ENCODE data around the gene FRMD4B. TPM values are rescaled to one million over a fixed set of nuclear protein-coding genes. Genes with fewer than 3 reads are reported as not detected.

FRMD4B gene
- total RNA-seq, 2 donors from 2014 or later, result 30.6 to 37.8 TPM

DNA sequence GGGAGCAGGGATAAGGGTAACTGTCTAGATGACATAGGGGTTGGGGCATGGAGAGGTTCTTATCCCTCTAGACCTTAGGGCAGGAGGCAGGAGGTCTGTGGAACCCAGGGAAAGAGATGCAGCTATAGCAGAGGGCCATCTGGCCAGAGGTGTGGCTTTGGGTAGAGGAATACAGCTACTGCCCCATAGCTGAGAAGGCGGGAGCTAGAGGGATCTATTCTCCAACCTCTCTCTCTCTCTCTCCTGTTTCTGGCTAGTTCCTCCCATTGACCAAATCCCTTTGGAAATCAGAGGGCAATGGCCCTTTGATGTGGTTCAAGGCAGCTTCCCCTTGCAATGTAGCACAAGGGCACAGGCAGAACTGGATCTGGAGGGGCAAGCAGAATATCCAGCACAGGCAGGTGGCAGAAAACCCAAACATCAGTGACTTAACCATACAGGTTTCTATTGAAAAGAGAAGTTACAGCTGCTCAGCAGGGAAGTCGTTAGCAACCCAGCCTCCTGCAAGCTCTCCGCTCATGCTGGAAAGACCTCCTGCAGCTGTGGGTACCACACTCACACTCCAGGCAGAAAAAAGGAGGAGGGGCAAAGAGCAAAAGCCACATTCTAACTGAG, 241.2 kb downstream of the FRMD4B start:
- peaks cover 0 to 6% of the 10 kb centered on the region in 2 donors for H3K4me1 ChIP-seq
- H3K36me3 ChIP-seq, result no peaks in the 10 kb centered on the region
- H3K27ac ChIP-seq, result no peak overlapping the region
- DNase-seq (ENCODE audit: low spot score), result no peak
- H3K9me3 ChIP-seq, result no peaks in the 10 kb centered on the region
- TF ChIP-seq, protein P1, sequence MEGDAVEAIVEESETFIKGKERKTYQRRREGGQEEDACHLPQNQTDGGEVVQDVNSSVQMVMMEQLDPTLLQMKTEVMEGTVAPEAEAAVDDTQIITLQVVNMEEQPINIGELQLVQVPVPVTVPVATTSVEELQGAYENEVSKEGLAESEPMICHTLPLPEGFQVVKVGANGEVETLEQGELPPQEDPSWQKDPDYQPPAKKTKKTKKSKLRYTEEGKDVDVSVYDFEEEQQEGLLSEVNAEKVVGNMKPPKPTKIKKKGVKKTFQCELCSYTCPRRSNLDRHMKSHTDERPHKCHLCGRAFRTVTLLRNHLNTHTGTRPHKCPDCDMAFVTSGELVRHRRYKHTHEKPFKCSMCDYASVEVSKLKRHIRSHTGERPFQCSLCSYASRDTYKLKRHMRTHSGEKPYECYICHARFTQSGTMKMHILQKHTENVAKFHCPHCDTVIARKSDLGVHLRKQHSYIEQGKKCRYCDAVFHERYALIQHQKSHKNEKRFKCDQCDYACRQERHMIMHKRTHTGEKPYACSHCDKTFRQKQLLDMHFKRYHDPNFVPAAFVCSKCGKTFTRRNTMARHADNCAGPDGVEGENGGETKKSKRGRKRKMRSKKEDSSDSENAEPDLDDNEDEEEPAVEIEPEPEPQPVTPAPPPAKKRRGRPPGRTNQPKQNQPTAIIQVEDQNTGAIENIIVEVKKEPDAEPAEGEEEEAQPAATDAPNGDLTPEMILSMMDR (IDR thresholded peaks at IDR 0.05), result no peak
- H3K4me3 ChIP-seq, result no peak overlapping the region
- H3K27me3 ChIP-seq, result no peaks in the 10 kb centered on the region

DNA sequence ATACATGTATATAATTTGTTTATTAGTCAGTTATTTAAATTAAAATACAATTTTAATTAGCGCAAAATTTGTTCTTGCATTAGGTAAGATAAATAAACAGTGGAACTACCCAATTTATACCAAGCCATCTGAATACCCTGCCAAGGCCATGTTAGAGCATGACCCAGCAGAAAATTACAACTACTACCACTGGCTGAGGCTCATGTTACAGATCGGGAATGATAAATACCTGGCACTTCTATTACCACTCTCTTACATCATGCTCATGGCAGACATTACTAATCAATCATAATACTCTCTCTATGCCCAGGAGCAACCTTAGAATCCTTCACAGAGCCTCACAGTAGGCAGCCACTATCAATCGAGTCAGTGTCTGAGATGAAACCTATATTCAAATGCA, 242.3 kb downstream of the FRMD4B start:
- no peak for DNase-seq (ENCODE audit: low spot score)
- H3K27me3 ChIP-seq, result no peaks in the 10 kb centered on the region
- H3K27ac ChIP-seq, result no peak overlapping the region
- TF ChIP-seq, protein P1 (IDR thresholded peaks at IDR 0.05), result no peak
- H3K9me3 ChIP-seq, result no peaks in the 10 kb centered on the region
- no peaks in the 10 kb centered on the region for H3K36me3 ChIP-seq
- H3K4me1 ChIP-seq, result peaks cover 0 to 6% of the 10 kb centered on the region in 2 donors
- no peak overlapping the region for H3K4me3 ChIP-seq

DNA sequence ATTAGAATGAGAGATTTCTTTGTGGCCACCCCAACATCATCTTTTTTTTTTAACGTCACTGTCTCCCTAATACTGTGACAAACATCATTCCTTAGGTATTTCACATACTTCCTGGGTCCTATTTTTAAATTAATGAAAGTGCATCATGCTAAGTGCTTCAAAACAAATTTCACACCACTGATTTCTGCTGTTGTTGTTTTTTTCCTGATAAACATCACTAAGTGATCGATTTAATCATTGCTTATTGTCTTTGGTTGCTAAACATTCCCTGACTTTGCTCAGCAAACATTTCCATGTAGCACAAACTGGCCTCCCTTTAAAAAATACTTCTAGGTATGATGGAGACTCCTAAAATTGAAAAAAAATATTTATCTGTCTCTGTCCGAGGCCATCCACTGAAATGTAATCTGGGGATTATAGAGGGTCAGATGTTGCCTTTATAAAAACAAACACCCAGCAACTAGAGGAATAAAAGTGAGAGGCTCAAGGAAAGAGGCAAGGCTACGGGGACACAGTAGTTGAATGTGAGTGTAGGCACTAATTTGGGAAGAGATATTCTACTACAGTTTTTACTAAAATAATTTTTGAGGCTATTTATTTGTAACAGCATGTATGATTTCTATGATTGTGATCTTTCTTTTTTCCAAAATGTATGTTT, 243.0 kb downstream of the FRMD4B start:
- H3K27ac ChIP-seq, result no peak overlapping the region
- H3K36me3 ChIP-seq, result no peaks in the 10 kb centered on the region
- H3K27me3 ChIP-seq, result no peaks in the 10 kb centered on the region
- TF ChIP-seq, protein P1 (IDR thresholded peaks at IDR 0.05), result no peak
- no peak overlapping the region for H3K4me3 ChIP-seq
- no peaks in the 10 kb centered on the region for H3K9me3 ChIP-seq
- no peak for DNase-seq (ENCODE audit: low spot score)
- H3K4me1 ChIP-seq, result peaks cover 0 to 6% of the 10 kb centered on the region in 2 donors

DNA sequence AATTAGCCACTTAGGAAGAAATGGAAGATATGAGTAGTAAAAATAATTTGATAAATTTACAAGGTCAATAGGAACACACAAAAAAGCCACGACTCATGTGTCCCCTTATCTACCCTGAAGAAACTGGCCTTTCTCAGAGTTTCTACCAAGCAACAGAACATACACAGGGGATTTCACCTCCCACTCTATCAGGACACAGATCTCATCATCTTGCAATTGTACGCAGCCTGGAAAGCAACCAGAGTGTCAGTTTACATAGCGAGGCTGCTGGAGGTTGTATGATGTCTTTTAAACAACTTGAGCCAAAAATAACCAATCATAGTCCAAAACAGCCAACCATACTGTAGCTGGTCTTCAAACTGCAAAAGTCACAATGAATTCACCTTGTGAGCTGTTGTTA, 243.8 kb downstream of the FRMD4B start:
- TF ChIP-seq, protein P1 (IDR thresholded peaks at IDR 0.05), result no peak
- no peak overlapping the region for H3K4me3 ChIP-seq
- DNase-seq (ENCODE audit: low spot score), result no peak

DNA sequence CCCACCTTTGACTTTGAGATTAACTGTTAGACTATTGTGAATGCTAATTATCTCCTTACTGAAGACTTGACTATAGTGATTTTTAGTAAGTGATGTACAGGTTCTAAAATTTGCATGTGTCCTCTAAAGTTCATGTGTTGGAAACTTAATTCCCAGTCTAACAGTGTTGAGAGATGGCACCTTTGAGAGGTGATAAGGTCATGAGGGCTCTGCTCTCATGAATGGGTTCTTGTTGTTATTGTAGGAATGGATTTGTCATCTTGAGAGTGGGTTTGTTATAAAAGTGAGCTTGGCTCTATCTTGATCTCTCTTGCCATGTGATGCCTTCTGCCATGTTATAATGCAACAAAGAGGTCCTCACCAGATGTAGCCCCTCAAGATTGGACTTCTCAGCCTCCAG, 244.6 kb downstream of the FRMD4B start:
- H3K27me3 ChIP-seq, result no peaks in the 10 kb centered on the region
- DNase-seq (ENCODE audit: low spot score), result no peak
- no peaks in the 10 kb centered on the region for H3K36me3 ChIP-seq
- no peak overlapping the region for H3K4me3 ChIP-seq
- H3K27ac ChIP-seq, result no peak overlapping the region
- H3K9me3 ChIP-seq, result no peaks in the 10 kb centered on the region
- TF ChIP-seq, protein P1 (IDR thresholded peaks at IDR 0.05), result no peak
- H3K4me1 ChIP-seq, result peaks cover 0 to 6% of the 10 kb centered on the region in 2 donors

More for the DNA sequence above, 243.8 kb downstream of the FRMD4B start:
- Histone ChIP-seq H3K27me3 (no peaks in the 10 kb centered on the region), H3K4me1 (peaks cover 0 to 6% of the 10 kb centered on the region in 2 donors), H3K36me3 (no peaks in the 10 kb centered on the region), H3K27ac (no peak overlapping the region), H3K9me3 (no peaks in the 10 kb centered on the region)
